IMR-90 (cell line): ENCODE results near the gene PROSER2. TPM values are rescaled to one million over a fixed set of nuclear protein-coding genes. Genes with fewer than 3 reads are reported as not detected.
A peak's percentile ranks its signal among the peaks of the same experiment; 100 is the strongest.

ENCODE experiments used
- ATAC-seq: fragments of 200-7000 bp; cut with Tn5 transposase; 2 replicates; pipeline ENCODE4 v1.9.1; 2020; ENCODE audit warnings: low read depth, mild to moderate bottlenecking, moderate library complexity
- BruUV-seq: library from RNA; stranded (reverse); fragments of 400-500 nt; replicated peaks from 2 replicates; lab custom pipeline; 2021; lab: Mats Ljungman, UMichigan
- CTCF ChIA-PET: fragments of 300-600 bp; formaldehyde crosslinking; extraction: SDS; loops from one replicate; lab custom pipeline; 2021; ENCODE audit warnings: antibody characterized with exemption; lab: Yijun Ruan, JAX
- POLR2A ChIA-PET: fragments of 300-600 bp; sonication (Branson Sonifier 250); formaldehyde crosslinking; loops from one replicate; lab custom pipeline; 2022; ENCODE audit warnings: antibody characterized with exemption; ENCODE audit not compliant: unreplicated experiment; lab: Charles Lee
- DNase-seq: peaks from one replicate; pipeline ENCODE4 v3.0.0; 2013
- H2AFZ ChIP-seq: replicated peaks from 2 replicates; pipeline ENCODE3; 2013; ENCODE audit warnings: low read length, mild to moderate bottlenecking; ENCODE audit not compliant: poor library complexity
- H2AK5ac ChIP-seq: 2 replicates; pipeline ENCODE4 v1.6.1; 2013; ENCODE audit warnings: low read depth, low read length, inconsistent platforms
- H2AK9ac ChIP-seq: replicated peaks from 2 replicates; pipeline ENCODE3; 2013; ENCODE audit warnings: mild to moderate bottlenecking, low read depth, low read length, moderate library complexity; ENCODE audit not compliant: poor library complexity
- H2BK120ac ChIP-seq: 2 replicates; pipeline ENCODE4 v1.6.1; 2013; ENCODE audit warnings: low read depth, low read length, inconsistent platforms
- H2BK15ac ChIP-seq: 3 replicates; pipeline ENCODE4 v1.6.1; 2013; ENCODE audit warnings: low read depth, low read length, inconsistent platforms
- H2BK20ac ChIP-seq: 2 replicates; pipeline ENCODE4 v1.6.1; 2013; ENCODE audit warnings: low read depth, mild to moderate bottlenecking, inconsistent platforms, low read length, moderate library complexity
- H2BK5ac ChIP-seq: 2 replicates; pipeline ENCODE4 v1.6.1; 2013; ENCODE audit warnings: mild to moderate bottlenecking, low read depth, low read length, inconsistent platforms; ENCODE audit not compliant: poor library complexity, severe bottlenecking
- H3K14ac ChIP-seq: replicated peaks from 2 replicates; pipeline ENCODE4 v1.6.1; 2013; ENCODE audit warnings: low read depth, low read length, inconsistent platforms
- H3K18ac ChIP-seq: 2 replicates; pipeline ENCODE4 v1.6.1; 2013; ENCODE audit warnings: low read depth, low read length, control low read depth
- H3K23ac ChIP-seq: 2 replicates; pipeline ENCODE4 v1.6.1; 2013; ENCODE audit warnings: low read depth, low read length, inconsistent platforms
- H3K27ac ChIP-seq: 2 replicates; pipeline ENCODE4 v1.5.1; 2013; ENCODE audit warnings: mild to moderate bottlenecking, control low read depth, low read length; ENCODE audit not compliant: insufficient read depth
- H3K27me3 ChIP-seq: 2 replicates; pipeline ENCODE4 v1.6.1; 2013; ENCODE audit warnings: low read length; ENCODE audit not compliant: control insufficient read depth, insufficient read depth
- H3K36me3 ChIP-seq: 2 replicates; pipeline ENCODE4 v1.6.1; 2013; ENCODE audit warnings: low read length, mixed read lengths; ENCODE audit not compliant: control insufficient read depth, insufficient read depth
- H3K4ac ChIP-seq: 2 replicates; pipeline ENCODE4 v1.6.1; 2013; ENCODE audit warnings: low read depth, low read length, inconsistent platforms
- H3K4me1 ChIP-seq: 2 replicates; pipeline ENCODE4 v1.6.1; 2013; ENCODE audit warnings: low read length, mixed read lengths; ENCODE audit not compliant: control insufficient read depth, insufficient read depth
- H3K4me2 ChIP-seq: 2 replicates; pipeline ENCODE4 v1.6.1; 2013; ENCODE audit warnings: low read depth, mild to moderate bottlenecking, control low read depth, low read length, moderate library complexity
- H3K4me3 ChIP-seq: 2 replicates; pipeline ENCODE4 v1.5.1; 2013; ENCODE audit warnings: low read depth, mild to moderate bottlenecking, control low read depth, low read length, moderate library complexity; ENCODE audit not compliant: insufficient read depth
- H3K56ac ChIP-seq: 2 replicates; pipeline ENCODE4 v1.6.1; 2013; ENCODE audit warnings: low read length, inconsistent platforms; ENCODE audit not compliant: insufficient read depth; ENCODE audit errors: extremely low read depth
- H3K79me1 ChIP-seq, 2 experiments: 2 replicates each; pipeline ENCODE4 v1.6.1; 2013; ENCODE audit warnings: low read length in 2 of 2, inconsistent platforms in 1 of 2, low read depth in 1 of 2
- H3K9ac ChIP-seq: 2 replicates; pipeline ENCODE4 v1.6.1; 2013; ENCODE audit warnings: low read depth, low read length, control low read depth
- H3K9me1 ChIP-seq: 2 replicates; pipeline ENCODE4 v1.6.1; 2013; ENCODE audit warnings: low read length, inconsistent platforms; ENCODE audit not compliant: insufficient read depth
- H3K9me3 ChIP-seq: 2 replicates; pipeline ENCODE4 v1.6.1; 2013; ENCODE audit warnings: low read length; ENCODE audit not compliant: control insufficient read depth, insufficient read depth
- H4K20me1 ChIP-seq: 2 replicates; pipeline ENCODE4 v1.6.1; 2013; ENCODE audit warnings: low read length, inconsistent platforms; ENCODE audit not compliant: insufficient read depth
- H4K5ac ChIP-seq: 2 replicates; pipeline ENCODE4 v1.6.1; 2013; ENCODE audit warnings: mild to moderate bottlenecking, low read depth, low read length, control low read depth
- H4K8ac ChIP-seq, 2 experiments: 2 replicates each; pipeline ENCODE4 v1.6.1; 2013; ENCODE audit warnings: low read depth in 2 of 2, low read length in 2 of 2, control low read depth in 1 of 2, inconsistent platforms in 1 of 2
- H4K91ac ChIP-seq: 2 replicates; pipeline ENCODE4 v1.6.1; 2013; ENCODE audit warnings: low read depth, low read length, inconsistent platforms; ENCODE audit not compliant: insufficient read depth
- BHLHE40 ChIP-seq: fragments of 150-350 bp; IDR thresholded peaks from 2 replicates; pipeline ENCODE4 v1.6.1; 2016; ENCODE audit warnings: mild to moderate bottlenecking, low read depth, low read length
- CEBPB ChIP-seq: IDR thresholded peaks from 2 replicates; pipeline ENCODE4 v1.6.1; 2012; ENCODE audit warnings: low read depth, low read length, improper control_type of control experiment
- CHD1 ChIP-seq: IDR thresholded peaks from 2 replicates; pipeline ENCODE4 v1.6.1; 2012; ENCODE audit warnings: low read depth, low read length, improper control_type of control experiment
- FOS ChIP-seq: fragments of 150-350 bp; IDR thresholded peaks from 2 replicates; pipeline ENCODE4 v1.6.1; 2016; ENCODE audit warnings: low read depth, low read length
- MAFK ChIP-seq: IDR thresholded peaks from 2 replicates; pipeline ENCODE4 v1.6.1; 2012; ENCODE audit warnings: low read depth, low read length, improper control_type of control experiment
- MAZ ChIP-seq: IDR thresholded peaks from 2 replicates; pipeline ENCODE4 v1.6.1; 2012; ENCODE audit warnings: low read depth, mild to moderate bottlenecking, low read length, improper control_type of control experiment, moderate library complexity, borderline replicate concordance
- MXI1 ChIP-seq: IDR thresholded peaks from 2 replicates; pipeline ENCODE4 v1.6.1; 2012; ENCODE audit warnings: low read depth, mild to moderate bottlenecking, low read length, moderate library complexity, borderline replicate concordance
- NFE2L2 ChIP-seq: fragments of 150-350 bp; IDR thresholded peaks from 2 replicates; pipeline ENCODE4 v1.6.1; 2016; ENCODE audit warnings: low read depth, mild to moderate bottlenecking, low read length
- POLR2A ChIP-seq: IDR thresholded peaks from 2 replicates; pipeline ENCODE4 v1.6.1; 2012; ENCODE audit warnings: mild to moderate bottlenecking, low read depth, low read length
- RAD21 ChIP-seq: IDR thresholded peaks from 2 replicates; pipeline ENCODE4 v1.6.1; 2012; ENCODE audit warnings: low read length, improper control_type of control experiment
- RCOR1 ChIP-seq: IDR thresholded peaks from 2 replicates; pipeline ENCODE4 v1.6.1; 2012; ENCODE audit warnings: mild to moderate bottlenecking, low read length, improper control_type of control experiment; ENCODE audit not compliant: insufficient replicate concordance
- RFX5 ChIP-seq: IDR thresholded peaks from 2 replicates; pipeline ENCODE4 v1.8.0; 2012; ENCODE audit warnings: low read depth, mild to moderate bottlenecking, low read length, moderate library complexity
- SMC3 ChIP-seq: fragments of 150-350 bp; IDR thresholded peaks from 2 replicates; pipeline ENCODE4 v1.6.1; 2016; ENCODE audit warnings: low read depth, mild to moderate bottlenecking, antibody characterized with exemption, low read length, moderate library complexity
- WGBS, 2 experiments: methylation state at CpG; one replicate each; pipeline versions ENCODE4 v1.1.5 to v1.1.7; 2013; ENCODE audit warnings: missing lambda C conversion rate in 2 of 2; ENCODE audit not compliant: insufficient read length in 1 of 2; ENCODE audit errors: extremely low coverage in 2 of 2; 5-methylcytosine and 5-hydroxymethylcytosine counted together
- dilution Hi-C: fragments of 300-500 bp; cut with HindIII; formaldehyde crosslinking; loops from one replicate; pipeline ENCODE4 v1.14.3; 2018; ENCODE audit warnings: low sequenced_read_pairs; ENCODE audit not compliant: unreplicated experiment
- in situ Hi-C: fragments of 300-500 bp; cut with MboI; formaldehyde crosslinking; loops from 3 replicates; pipeline ENCODE4 v1.14.3; 2019; ENCODE audit warnings: low sequenced_read_pairs, inconsistent platforms, mixed read lengths
- intact Hi-C: fragments of 100-400 bp; cut with micrococcal nuclease; formaldehyde crosslinking; loops from 2 replicates; pipeline ENCODE4 v1.10.0; 2022
- polyA plus RNA-seq, 3 experiments: library from polyadenylated mRNA; depleted of rRNA; stranded (reverse); fragments of >200 nt; gene quantifications; 2 replicates each; pipeline ENCODE4 v1.2.3, GENCODE V29; 2012; ENCODE audit warnings: low replicate concordance in 1 of 3
- total RNA-seq: library from RNA; depleted of rRNA; stranded (reverse); fragments of >200 nt; gene quantifications from 2 replicates; pipeline ENCODE4 v1.2.3, GENCODE V29; 2012
- TF ChIP-seq, protein P1 (sequence below): fragments of 150-350 bp; IDR thresholded peaks from 2 replicates; pipeline ENCODE4 v1.6.1; 2016; ENCODE audit warnings: low read depth, mild to moderate bottlenecking, low read length, moderate library complexity, borderline replicate concordance
- TF ChIP-seq, protein P2 (sequence below): fragments of 150-350 bp; IDR thresholded peaks from 2 replicates; pipeline ENCODE4 v1.6.1; 2017; ENCODE audit warnings: mild to moderate bottlenecking, antibody characterized with exemption, low read length, low read depth
- TF ChIP-seq, protein P3 (sequence below): conservative IDR thresholded peaks from 2 replicates; pipeline ENCODE4 v1.5.1; 2012; ENCODE audit warnings: mild to moderate bottlenecking, low read depth, low read length, improper control_type of control experiment

Gene PROSER2
- total and polyA plus RNA-seq, 2 of the 4 experiments (the other 2 are of a cell fraction), result 1.4 to 2.0 TPM

DNA sequence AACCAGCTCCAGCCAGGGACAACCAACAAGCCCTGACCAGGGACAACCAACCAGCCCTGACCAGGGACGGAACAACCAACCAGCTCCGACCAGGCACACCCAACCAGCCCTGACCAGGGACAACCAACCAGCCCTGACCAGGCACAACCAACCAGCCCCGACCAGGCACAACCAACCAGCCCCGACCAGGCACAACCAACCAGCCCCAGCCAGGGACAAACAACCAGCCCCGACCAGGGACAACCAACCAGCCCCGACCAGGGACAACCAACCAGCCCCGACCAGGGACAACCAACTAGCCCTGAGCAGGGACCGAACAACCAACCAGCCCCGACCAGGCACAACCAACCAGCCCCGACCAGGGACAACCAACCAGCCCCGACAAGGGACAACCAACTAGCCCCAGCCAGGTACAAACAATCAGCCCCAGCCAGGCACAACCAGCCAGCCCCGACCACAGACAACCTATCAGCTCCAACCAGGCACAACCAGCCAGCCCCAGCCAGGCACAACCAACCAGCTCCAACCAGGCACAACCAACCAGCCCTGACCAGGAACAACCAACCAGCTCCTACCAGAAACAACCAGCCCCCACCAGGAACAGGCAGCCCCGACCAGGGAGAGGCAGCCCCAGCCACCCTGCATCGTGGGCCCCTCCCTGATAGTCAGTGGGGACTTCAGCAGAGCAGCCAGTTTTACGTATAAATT, 56.4 kb downstream of the PROSER2 start:
- no TSS peak for BruUV-seq
- dilution Hi-C loops, result no loop called here

More for the DNA sequence above, 56.4 kb downstream of the PROSER2 start:
- no peak overlapping the region for H2AK9ac ChIP-seq
- DNase-seq, result no peak
- H3K18ac ChIP-seq, result no peak overlapping the region
- H2BK15ac ChIP-seq, result no peak overlapping the region
- TF ChIP-seq RAD21, result no peak
- TF ChIP-seq, protein P1, sequence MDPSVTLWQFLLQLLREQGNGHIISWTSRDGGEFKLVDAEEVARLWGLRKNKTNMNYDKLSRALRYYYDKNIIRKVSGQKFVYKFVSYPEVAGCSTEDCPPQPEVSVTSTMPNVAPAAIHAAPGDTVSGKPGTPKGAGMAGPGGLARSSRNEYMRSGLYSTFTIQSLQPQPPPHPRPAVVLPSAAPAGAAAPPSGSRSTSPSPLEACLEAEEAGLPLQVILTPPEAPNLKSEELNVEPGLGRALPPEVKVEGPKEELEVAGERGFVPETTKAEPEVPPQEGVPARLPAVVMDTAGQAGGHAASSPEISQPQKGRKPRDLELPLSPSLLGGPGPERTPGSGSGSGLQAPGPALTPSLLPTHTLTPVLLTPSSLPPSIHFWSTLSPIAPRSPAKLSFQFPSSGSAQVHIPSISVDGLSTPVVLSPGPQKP, result no peak
- TF ChIP-seq CHD1, result no peak
- TF ChIP-seq RCOR1, result no peak
- TF ChIP-seq MAFK, result no peak
- TF ChIP-seq POLR2A, result no peak
- TF ChIP-seq NFE2L2, result no peak
- TF ChIP-seq MXI1, result no peak
- TF ChIP-seq BHLHE40, result no peak
- TF ChIP-seq FOS, result no peak
- TF ChIP-seq MAZ, result no peak
- TF ChIP-seq, protein P2, sequence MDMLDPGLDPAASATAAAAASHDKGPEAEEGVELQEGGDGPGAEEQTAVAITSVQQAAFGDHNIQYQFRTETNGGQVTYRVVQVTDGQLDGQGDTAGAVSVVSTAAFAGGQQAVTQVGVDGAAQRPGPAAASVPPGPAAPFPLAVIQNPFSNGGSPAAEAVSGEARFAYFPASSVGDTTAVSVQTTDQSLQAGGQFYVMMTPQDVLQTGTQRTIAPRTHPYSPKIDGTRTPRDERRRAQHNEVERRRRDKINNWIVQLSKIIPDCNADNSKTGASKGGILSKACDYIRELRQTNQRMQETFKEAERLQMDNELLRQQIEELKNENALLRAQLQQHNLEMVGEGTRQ, result no peak
- TF ChIP-seq SMC3, result no peak
- TF ChIP-seq, protein P3, sequence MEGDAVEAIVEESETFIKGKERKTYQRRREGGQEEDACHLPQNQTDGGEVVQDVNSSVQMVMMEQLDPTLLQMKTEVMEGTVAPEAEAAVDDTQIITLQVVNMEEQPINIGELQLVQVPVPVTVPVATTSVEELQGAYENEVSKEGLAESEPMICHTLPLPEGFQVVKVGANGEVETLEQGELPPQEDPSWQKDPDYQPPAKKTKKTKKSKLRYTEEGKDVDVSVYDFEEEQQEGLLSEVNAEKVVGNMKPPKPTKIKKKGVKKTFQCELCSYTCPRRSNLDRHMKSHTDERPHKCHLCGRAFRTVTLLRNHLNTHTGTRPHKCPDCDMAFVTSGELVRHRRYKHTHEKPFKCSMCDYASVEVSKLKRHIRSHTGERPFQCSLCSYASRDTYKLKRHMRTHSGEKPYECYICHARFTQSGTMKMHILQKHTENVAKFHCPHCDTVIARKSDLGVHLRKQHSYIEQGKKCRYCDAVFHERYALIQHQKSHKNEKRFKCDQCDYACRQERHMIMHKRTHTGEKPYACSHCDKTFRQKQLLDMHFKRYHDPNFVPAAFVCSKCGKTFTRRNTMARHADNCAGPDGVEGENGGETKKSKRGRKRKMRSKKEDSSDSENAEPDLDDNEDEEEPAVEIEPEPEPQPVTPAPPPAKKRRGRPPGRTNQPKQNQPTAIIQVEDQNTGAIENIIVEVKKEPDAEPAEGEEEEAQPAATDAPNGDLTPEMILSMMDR, result no peak
- no peak for TF ChIP-seq CEBPB
- TF ChIP-seq RFX5, result no peak
- no peak overlapping the region for H3K56ac ChIP-seq
- no peaks in the 10 kb centered on the region for H4K20me1 ChIP-seq
- intact Hi-C loops (no loop called here), in situ Hi-C loops (no loop called here)
- peaks cover 29% of the 10 kb centered on the region for H3K9me1 ChIP-seq
- H2BK120ac ChIP-seq, result no peak overlapping the region
- no peak overlapping the region for H4K91ac ChIP-seq
- ChIA-PET CTCF (interaction anchor here (0.7 kb wide), 1 partner anchor 72 kb away, joined by 3 read pairs; no protein-coding TSS in a partner anchor), POLR2A (no interaction called here)
- no peak overlapping the region for H3K23ac ChIP-seq
- no peak for ATAC-seq
- H3K4ac ChIP-seq, result no peak overlapping the region
- no peak overlapping the region for H4K5ac ChIP-seq
- no peak overlapping the region for H3K27ac ChIP-seq
- H3K4me3 ChIP-seq, result no peak overlapping the region
- no peak overlapping the region for H2AFZ ChIP-seq
- 80% methylated on average over 7 of the region's 15 CpGs; no CpG with 5 or more reads in 1 of the 2 experiments for WGBS, 2 experiments
- no peak overlapping the region for H3K9ac ChIP-seq
- no peak overlapping the region for H3K14ac ChIP-seq
- no peaks in the 10 kb centered on the region for H3K79me1 ChIP-seq
- H3K9me3 ChIP-seq, result no peaks in the 10 kb centered on the region
- H2BK5ac ChIP-seq, result no peak overlapping the region
- no peak overlapping the region for H3K4me2 ChIP-seq
- no peak overlapping the region for H4K8ac ChIP-seq
- H3K4me1 ChIP-seq, result peaks cover 22% of the 10 kb centered on the region
- 0 out of 2 replicates have a peak overlapping the region, but pooled peaks have one; percentile 18 for H2AK5ac ChIP-seq
- H2BK20ac ChIP-seq, result no peak overlapping the region
- no peaks in the 10 kb centered on the region for H3K36me3 ChIP-seq
- H3K27me3 ChIP-seq, result no peaks in the 10 kb centered on the region
